Neural crest cell (in vitro differentiated cells): ENCODE measurements around the gene MGAT4C. TPM values are rescaled to one million over a fixed set of nuclear protein-coding genes. Genes with fewer than 3 reads are reported as not detected.
"Not testable (repeated sequence)": the region's sequence is repeated elsewhere in the genome, so short reads cannot be mapped to it uniquely, and the experiment has no call there.

Experiments used
- DNase-seq: peaks from one replicate; pipeline ENCODE4 v3.0.0; 2021; ENCODE audit warnings: low read depth, mixed read lengths, low spot score
- H3K27ac Mint-ChIP-seq: one replicate; pipeline ENCODE4 v1.8.0; 2021; ENCODE audit warnings: mild to moderate bottlenecking, mixed read lengths; ENCODE audit not compliant: unreplicated experiment
- H3K27me3 Mint-ChIP-seq: 2 replicates; pipeline ENCODE4 v1.8.0; 2021; ENCODE audit warnings: low read depth, mild to moderate bottlenecking, mixed read lengths
- H3K36me3 Mint-ChIP-seq: 2 replicates; pipeline ENCODE4 v1.8.0; 2021; ENCODE audit warnings: low read depth, mild to moderate bottlenecking, mixed read lengths
- H3K4me1 Mint-ChIP-seq: 2 replicates; pipeline ENCODE4 v1.8.0; 2021; ENCODE audit warnings: mixed read lengths
- H3K4me3 Mint-ChIP-seq: one replicate; pipeline ENCODE4 v1.8.0; 2021; ENCODE audit warnings: mild to moderate bottlenecking, mixed read lengths
- H3K9me3 Mint-ChIP-seq: 2 replicates; pipeline ENCODE4 v1.8.0; 2021; ENCODE audit warnings: mixed read lengths
- CTCF ChIP-seq: fragments of 200-600 bp; sonication (generic); conservative IDR thresholded peaks from 2 replicates; pipeline ENCODE4 v1.5.0; 2021; ENCODE audit warnings: antibody characterized with exemption, mild to moderate bottlenecking
- long read RNA-seq: library from polyadenylated mRNA; unstranded; transcript quantifications from one replicate; pipeline ENCODE4 v2.0.0, GENCODE V29; 2020
- total RNA-seq: library from RNA; stranded (reverse); gene quantifications from 2 replicates; pipeline ENCODE4 v1.2.1, GENCODE V29; 2021

The MGAT4C gene
- under 0.01 and 0.07 TPM in 2 replicates for total RNA-seq
- long read RNA-seq, full-length matches to known transcripts: 1 of 1 reads
- long read RNA-seq, partial matches to known transcripts: 0 of 1 reads
- long read RNA-seq, other reads (novel, unspliced or antisense): 0 of 1 reads

DNA sequence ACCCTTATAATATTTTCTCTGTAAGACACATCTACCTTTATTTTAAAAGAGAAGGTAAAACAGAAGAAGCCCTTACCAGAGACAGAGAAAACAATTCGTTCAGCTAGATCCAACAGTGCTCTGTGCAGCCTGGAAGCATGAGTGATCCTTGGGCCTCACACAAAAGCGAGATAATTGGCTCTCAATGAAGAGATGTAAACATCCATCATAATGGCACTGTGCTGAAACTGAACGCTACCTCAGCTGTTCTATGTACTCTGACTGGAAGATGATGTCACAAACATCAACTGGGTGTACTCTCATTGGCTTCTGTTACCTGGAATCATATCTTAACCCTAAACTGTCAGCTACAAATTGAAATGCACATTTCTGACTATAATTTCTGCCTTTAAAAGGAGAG, at the start of gene MGAT4C:
Gene MGAT4C (minus strand): TSS at position 229 of the 400 bp plus-strand sequence.
- Mint-ChIP-seq H3K4me3 (no peak within 1 kb of the TSS), H3K9me3 (no peaks in the 10 kb centered on the region), H3K27ac (no peak within 1 kb of the TSS), H3K4me1 (peaks cover 7% of the 10 kb centered on the region), H3K36me3 (no peaks in the 10 kb centered on the region), H3K27me3 (no peaks in the 10 kb centered on the region)
- no peak for DNase-seq
- TF ChIP-seq CTCF: no peak

DNA sequence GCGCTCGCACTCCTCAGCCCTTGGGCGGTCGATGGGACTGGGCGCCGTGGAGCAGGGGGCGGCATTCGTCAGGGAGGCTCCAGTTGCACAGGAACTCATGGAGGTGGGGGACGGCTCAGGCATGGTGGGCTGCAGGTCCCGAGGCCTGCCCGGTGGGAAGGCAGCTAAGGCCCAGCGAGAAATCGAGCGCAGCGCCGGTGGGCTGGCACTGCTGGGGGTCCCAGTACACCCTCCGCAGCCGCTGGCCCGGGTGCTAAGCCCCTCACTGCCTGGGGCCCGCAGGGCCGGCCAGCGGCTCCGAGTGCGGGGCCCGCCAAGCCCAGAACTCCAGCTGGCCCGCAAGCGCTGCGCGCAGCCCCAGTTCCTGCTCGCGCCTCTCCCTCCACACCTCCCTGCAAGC, 40.2 kb upstream of the MGAT4C start:
- not testable (repeated sequence) for H3K4me3 Mint-ChIP-seq, DNase-seq, H3K9me3 Mint-ChIP-seq, H3K4me1 Mint-ChIP-seq, H3K27ac Mint-ChIP-seq, H3K36me3 Mint-ChIP-seq, H3K27me3 Mint-ChIP-seq

- Mint-ChIP-seq H3K9me3 (no peaks in the 10 kb centered on the region), H3K27ac (no peak overlapping the region), H3K36me3 (no peaks in the 10 kb centered on the region), H3K4me1 (no peaks in the 10 kb centered on the region), H3K27me3 (no peaks in the 10 kb centered on the region), H3K4me3 (no peak overlapping the region)
- TF ChIP-seq CTCF: no peak
- no peak for DNase-seq
These were observed 37.6 kb upstream of the MGAT4C start for GRCh38 chr12:86293682-86294240.

GRCh38 chr12:86292480-86292879, 36.3 kb upstream of the MGAT4C start:
- TF ChIP-seq CTCF: no peak
- no peak overlapping the region for H3K4me3 Mint-ChIP-seq
- H3K27ac Mint-ChIP-seq: no peak overlapping the region
- H3K36me3 Mint-ChIP-seq: no peaks in the 10 kb centered on the region
- no peak for DNase-seq
- H3K4me1 Mint-ChIP-seq: no peaks in the 10 kb centered on the region
- H3K9me3 Mint-ChIP-seq: no peaks in the 10 kb centered on the region
- no peaks in the 10 kb centered on the region for H3K27me3 Mint-ChIP-seq

DNA sequence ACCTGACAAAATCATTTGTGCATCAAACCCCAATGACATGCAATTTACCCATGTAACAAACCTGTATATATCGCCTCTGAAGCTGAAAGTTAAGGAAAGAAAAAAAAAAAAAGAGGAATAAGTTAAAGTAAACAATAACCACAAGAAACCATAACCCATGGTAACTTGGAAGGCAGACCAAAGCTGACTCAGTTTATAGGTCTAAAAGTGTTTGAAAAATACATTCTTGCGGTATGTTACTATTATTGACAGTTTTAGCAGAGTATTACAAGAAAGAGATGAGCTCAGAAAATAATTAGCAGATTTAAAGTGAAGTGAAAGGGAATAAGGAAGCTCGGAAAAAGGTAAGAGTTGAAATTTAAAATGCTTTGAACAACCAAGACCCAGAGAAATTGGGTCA, 34.4 kb upstream of the MGAT4C start:
- no peak overlapping the region for H3K27ac Mint-ChIP-seq
- no peak for DNase-seq
- H3K4me1 Mint-ChIP-seq: no peaks in the 10 kb centered on the region
- H3K9me3 Mint-ChIP-seq: no peaks in the 10 kb centered on the region
- H3K4me3 Mint-ChIP-seq: no peak overlapping the region
- no peaks in the 10 kb centered on the region for H3K36me3 Mint-ChIP-seq
- no peaks in the 10 kb centered on the region for H3K27me3 Mint-ChIP-seq
- TF ChIP-seq CTCF: no peak

DNA sequence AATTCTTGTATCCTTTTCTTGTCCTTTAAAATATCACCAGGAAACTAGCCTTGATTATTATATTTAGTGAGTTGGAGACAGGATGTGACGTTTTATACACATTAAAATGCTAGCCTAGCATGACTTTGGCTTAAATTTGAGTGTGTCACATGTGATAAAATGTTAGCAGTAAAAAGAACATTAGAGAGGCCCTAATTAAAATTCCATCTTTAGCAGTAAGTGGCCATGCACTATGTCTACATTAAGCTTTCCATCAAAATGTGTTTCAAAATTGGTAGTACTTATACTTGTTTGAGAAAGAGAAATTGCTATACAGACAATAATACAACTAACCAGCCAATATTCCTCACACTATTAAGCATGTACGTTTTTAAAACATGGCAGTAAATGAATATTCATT, 29.9 kb upstream of the MGAT4C start:
- TF ChIP-seq CTCF: no peak
- Mint-ChIP-seq H3K27ac (no peak overlapping the region), H3K27me3 (no peaks in the 10 kb centered on the region), H3K9me3 (no peaks in the 10 kb centered on the region), H3K36me3 (no peaks in the 10 kb centered on the region), H3K4me1 (no peaks in the 10 kb centered on the region), H3K4me3 (no peak overlapping the region)
- DNase-seq: no peak
